HEK293 (cell line): ENCODE data around the gene CNPPD1.

Source experiments
- CTCF ChIA-PET: fragments of 350-600 bp; formaldehyde crosslinking; extraction: SDS; loops from one replicate; lab custom pipeline; 2021; ENCODE audit warnings: antibody characterized with exemption; lab: Yijun Ruan, JAX
- POLR2A ChIA-PET: fragments of 300-600 bp; formaldehyde crosslinking; extraction: SDS; loops from one replicate; lab custom pipeline; 2020; ENCODE audit warnings: antibody characterized with exemption, inconsistent platforms; lab: Yijun Ruan, JAX
- H3K27ac ChIP-seq: fragments of 200-500 bp; sonication (Bioruptor generic); 2 replicates; pipeline ENCODE4 v1.5.1; 2014; ENCODE audit warnings: low read depth, low read length, control low read depth, inconsistent platforms; ENCODE audit errors: extremely low read depth
- H3K36me3 ChIP-seq, 2 experiments: fragments of 200-500 bp in 1 of 2; sonication (Bioruptor generic) in 1 of 2; 1 replicate in 1 of 2; 2 replicates in 1 of 2; pipeline ENCODE4 v1.5.1; 2014 to 2017; ENCODE audit warnings: inconsistent platforms in 2 of 2, low read length in 2 of 2; ENCODE audit not compliant: control insufficient read depth in 2 of 2, insufficient read depth in 1 of 2
- H3K4me1 ChIP-seq: fragments of 200-500 bp; sonication (Bioruptor generic); 2 replicates; pipeline ENCODE4 v1.5.1; 2014; ENCODE audit warnings: mild to moderate bottlenecking, low read length, inconsistent platforms; ENCODE audit not compliant: control insufficient read depth, insufficient read depth
- H3K4me3 ChIP-seq: 2 replicates; pipeline ENCODE4 v1.5.1; 2011; ENCODE audit warnings: low read depth, mild to moderate bottlenecking, control low read depth, low read length, moderate library complexity
- H3K9me3 ChIP-seq: fragments of 200-500 bp; sonication (Bioruptor generic); 2 replicates; pipeline ENCODE4 v1.5.1; 2014; ENCODE audit warnings: low read depth, low read length, inconsistent platforms; ENCODE audit not compliant: control insufficient read depth, insufficient read depth
- GLI2 ChIP-seq: fragments of 450-650 bp; formaldehyde crosslinking; IDR thresholded peaks from 2 replicates; pipeline ENCODE4; 2017; ENCODE audit warnings: missing biosample characterization, missing genetic modification characterization, low read depth, borderline replicate concordance
- TCF7L2 ChIP-seq: IDR thresholded peaks from 2 replicates; pipeline ENCODE4 v1.6.1; 2011; ENCODE audit warnings: low read depth, mild to moderate bottlenecking, inconsistent platforms, low read length, moderate library complexity, borderline replicate concordance
- ZNF19 ChIP-seq: fragments of 450-650 bp; formaldehyde crosslinking; IDR thresholded peaks from 2 replicates; pipeline ENCODE4; 2016; ENCODE audit warnings: missing biosample characterization, missing genetic modification characterization, low read depth
- ZNF239 ChIP-seq: fragments of 450-650 bp; formaldehyde crosslinking; IDR thresholded peaks from 2 replicates; pipeline ENCODE4 v1.5.1; 2016; ENCODE audit warnings: missing biosample characterization, missing genetic modification characterization
- ZNF560 ChIP-seq: fragments of 450-650 bp; formaldehyde crosslinking; IDR thresholded peaks from 2 replicates; pipeline ENCODE4 v1.5.1; 2017; ENCODE audit warnings: missing biosample characterization, missing genetic modification characterization, borderline replicate concordance
- ZNF596 ChIP-seq: fragments of 450-650 bp; IDR thresholded peaks from 2 replicates; pipeline ENCODE4 v1.5.0; 2018; ENCODE audit warnings: missing biosample characterization, mild to moderate bottlenecking, missing genetic modification characterization, moderate library complexity
- ZNF654 ChIP-seq: fragments of 450-650 bp; formaldehyde crosslinking; IDR thresholded peaks from 2 replicates; pipeline ENCODE4 v1.5.1; 2016; ENCODE audit warnings: low read depth, missing biosample characterization, missing genetic modification characterization
- ZNF660 ChIP-seq: fragments of 450-650 bp; IDR thresholded peaks from 2 replicates; pipeline ENCODE4 v1.5.1; 2018; ENCODE audit warnings: missing biosample characterization, mild to moderate bottlenecking, missing genetic modification characterization
- ZNF830 ChIP-seq: fragments of 450-650 bp; IDR thresholded peaks from 2 replicates; pipeline ENCODE4 v1.5.0; 2018; ENCODE audit warnings: missing biosample characterization, missing genetic modification characterization, low read depth, mild to moderate bottlenecking, moderate library complexity
- TF ChIP-seq, protein P1 (sequence below): fragments of 450-650 bp; formaldehyde crosslinking; IDR thresholded peaks from 2 replicates; pipeline ENCODE4 v1.5.1; 2016; ENCODE audit warnings: missing biosample characterization, missing genetic modification characterization, borderline replicate concordance
- TF ChIP-seq, protein P2 (sequence below): fragments of 450-650 bp; formaldehyde crosslinking; IDR thresholded peaks from 2 replicates; pipeline ENCODE4 v1.5.1; 2016; ENCODE audit warnings: missing biosample characterization, missing genetic modification characterization
- TF ChIP-seq, protein P3 (sequence below): fragments of 450-650 bp; formaldehyde crosslinking; IDR thresholded peaks from 2 replicates; pipeline ENCODE4 v1.5.1; 2017; ENCODE audit warnings: missing biosample characterization, missing genetic modification characterization
- TF ChIP-seq, protein P4 (sequence below): fragments of 450-650 bp; formaldehyde crosslinking; IDR thresholded peaks from 2 replicates; pipeline ENCODE4; 2016; ENCODE audit warnings: missing biosample characterization, missing genetic modification characterization
- TF ChIP-seq, protein P5 (sequence below): fragments of 450-650 bp; formaldehyde crosslinking; IDR thresholded peaks from 2 replicates; pipeline ENCODE4 v1.5.1; 2016; ENCODE audit warnings: missing biosample characterization, missing genetic modification characterization, low read depth
- TF ChIP-seq, protein P6 (sequence below): fragments of 450-650 bp; formaldehyde crosslinking; IDR thresholded peaks from 2 replicates; pipeline ENCODE4 v1.5.1; 2016; ENCODE audit warnings: missing biosample characterization, missing genetic modification characterization

CNPPD1 gene

DNA sequence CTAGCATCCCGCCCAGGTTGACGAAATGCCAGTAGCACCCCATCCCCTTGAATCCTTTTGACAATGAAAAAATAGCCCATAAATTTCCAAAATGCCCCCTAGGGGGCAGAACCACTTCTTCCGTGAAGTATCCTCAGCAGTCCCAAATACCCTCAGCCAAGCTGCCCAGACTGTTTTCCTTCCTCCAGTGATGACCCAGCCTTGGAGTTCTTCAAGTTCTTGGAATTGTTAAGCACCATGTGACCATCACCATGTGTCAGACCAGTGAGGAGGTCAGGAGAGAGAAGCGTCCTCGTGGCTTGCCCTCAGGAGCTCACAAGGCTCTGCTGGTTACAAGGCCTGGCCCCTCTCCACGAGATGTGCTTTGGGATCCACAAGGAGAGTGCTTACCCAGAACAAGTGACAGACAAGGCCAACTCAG lies 5.5 kb downstream of the CNPPD1 start:
- TF ChIP-seq GLI2 (no peak), ZNF830 (tag by site-specific recombination) (no peak), TCF7L2 (no peak), ZNF596 (tag by site-specific recombination) (no peak), ZNF560 (tag by site-specific recombination) (no peak), ZNF660 (peak; percentile 84), ZNF239 (tag by site-specific recombination) (no peak), ZNF654 (tag by site-specific recombination) (peak; percentile 35; the same call in 1 of the 2 replicates), ZNF19 (tag by site-specific recombination) (no peak)
- TF ChIP-seq, protein P1, sequence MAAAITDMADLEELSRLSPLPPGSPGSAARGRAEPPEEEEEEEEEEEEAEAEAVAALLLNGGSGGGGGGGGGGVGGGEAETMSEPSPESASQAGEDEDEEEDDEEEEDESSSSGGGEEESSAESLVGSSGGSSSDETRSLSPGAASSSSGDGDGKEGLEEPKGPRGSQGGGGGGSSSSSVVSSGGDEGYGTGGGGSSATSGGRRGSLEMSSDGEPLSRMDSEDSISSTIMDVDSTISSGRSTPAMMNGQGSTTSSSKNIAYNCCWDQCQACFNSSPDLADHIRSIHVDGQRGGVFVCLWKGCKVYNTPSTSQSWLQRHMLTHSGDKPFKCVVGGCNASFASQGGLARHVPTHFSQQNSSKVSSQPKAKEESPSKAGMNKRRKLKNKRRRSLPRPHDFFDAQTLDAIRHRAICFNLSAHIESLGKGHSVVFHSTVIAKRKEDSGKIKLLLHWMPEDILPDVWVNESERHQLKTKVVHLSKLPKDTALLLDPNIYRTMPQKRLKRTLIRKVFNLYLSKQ (tag by site-specific recombination): no peak
- TF ChIP-seq, protein P2, sequence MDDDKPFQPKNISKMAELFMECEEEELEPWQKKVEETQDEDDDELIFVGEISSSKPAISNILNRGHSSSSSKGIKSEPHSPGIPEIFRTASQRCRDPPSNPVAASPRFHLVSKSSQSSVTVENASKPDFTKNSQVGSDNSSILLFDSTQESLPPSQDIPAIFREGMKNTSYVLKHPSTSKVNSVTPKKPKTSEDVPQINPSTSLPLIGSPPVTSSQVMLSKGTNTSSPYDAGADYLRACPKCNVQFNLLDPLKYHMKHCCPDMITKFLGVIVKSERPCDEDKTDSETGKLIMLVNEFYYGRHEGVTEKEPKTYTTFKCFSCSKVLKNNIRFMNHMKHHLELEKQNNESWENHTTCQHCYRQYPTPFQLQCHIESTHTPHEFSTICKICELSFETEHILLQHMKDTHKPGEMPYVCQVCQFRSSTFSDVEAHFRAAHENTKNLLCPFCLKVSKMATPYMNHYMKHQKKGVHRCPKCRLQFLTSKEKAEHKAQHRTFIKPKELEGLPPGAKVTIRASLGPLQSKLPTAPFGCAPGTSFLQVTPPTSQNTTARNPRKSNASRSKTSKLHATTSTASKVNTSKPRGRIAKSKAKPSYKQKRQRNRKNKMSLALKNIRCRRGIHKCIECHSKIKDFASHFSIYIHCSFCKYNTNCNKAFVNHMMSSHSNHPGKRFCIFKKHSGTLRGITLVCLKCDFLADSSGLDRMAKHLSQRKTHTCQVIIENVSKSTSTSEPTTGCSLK (tag by site-specific recombination): no peak
- TF ChIP-seq, protein P3, sequence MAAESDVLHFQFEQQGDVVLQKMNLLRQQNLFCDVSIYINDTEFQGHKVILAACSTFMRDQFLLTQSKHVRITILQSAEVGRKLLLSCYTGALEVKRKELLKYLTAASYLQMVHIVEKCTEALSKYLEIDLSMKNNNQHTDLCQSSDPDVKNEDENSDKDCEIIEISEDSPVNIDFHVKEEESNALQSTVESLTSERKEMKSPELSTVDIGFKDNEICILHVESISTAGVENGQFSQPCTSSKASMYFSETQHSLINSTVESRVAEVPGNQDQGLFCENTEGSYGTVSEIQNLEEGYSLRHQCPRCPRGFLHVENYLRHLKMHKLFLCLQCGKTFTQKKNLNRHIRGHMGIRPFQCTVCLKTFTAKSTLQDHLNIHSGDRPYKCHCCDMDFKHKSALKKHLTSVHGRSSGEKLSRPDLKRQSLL (tag by site-specific recombination): no peak
- TF ChIP-seq, protein P4, sequence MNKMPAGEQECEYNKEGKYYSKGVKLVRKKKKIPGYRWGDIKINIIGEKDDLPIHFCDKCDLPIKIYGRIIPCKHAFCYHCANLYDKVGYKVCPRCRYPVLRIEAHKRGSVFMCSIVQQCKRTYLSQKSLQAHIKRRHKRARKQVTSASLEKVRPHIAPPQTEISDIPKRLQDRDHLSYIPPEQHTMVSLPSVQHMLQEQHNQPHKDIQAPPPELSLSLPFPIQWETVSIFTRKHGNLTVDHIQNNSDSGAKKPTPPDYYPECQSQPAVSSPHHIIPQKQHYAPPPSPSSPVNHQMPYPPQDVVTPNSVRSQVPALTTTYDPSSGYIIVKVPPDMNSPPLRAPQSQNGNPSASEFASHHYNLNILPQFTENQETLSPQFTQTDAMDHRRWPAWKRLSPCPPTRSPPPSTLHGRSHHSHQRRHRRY (tag by site-specific recombination): no peak
- TF ChIP-seq, protein P5, sequence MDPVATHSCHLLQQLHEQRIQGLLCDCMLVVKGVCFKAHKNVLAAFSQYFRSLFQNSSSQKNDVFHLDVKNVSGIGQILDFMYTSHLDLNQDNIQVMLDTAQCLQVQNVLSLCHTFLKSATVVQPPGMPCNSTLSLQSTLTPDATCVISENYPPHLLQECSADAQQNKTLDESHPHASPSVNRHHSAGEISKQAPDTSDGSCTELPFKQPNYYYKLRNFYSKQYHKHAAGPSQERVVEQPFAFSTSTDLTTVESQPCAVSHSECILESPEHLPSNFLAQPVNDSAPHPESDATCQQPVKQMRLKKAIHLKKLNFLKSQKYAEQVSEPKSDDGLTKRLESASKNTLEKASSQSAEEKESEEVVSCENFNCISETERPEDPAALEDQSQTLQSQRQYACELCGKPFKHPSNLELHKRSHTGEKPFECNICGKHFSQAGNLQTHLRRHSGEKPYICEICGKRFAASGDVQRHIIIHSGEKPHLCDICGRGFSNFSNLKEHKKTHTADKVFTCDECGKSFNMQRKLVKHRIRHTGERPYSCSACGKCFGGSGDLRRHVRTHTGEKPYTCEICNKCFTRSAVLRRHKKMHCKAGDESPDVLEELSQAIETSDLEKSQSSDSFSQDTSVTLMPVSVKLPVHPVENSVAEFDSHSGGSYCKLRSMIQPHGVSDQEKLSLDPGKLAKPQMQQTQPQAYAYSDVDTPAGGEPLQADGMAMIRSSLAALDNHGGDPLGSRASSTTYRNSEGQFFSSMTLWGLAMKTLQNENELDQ (tag by site-specific recombination): no peak
- TF ChIP-seq, protein P6, sequence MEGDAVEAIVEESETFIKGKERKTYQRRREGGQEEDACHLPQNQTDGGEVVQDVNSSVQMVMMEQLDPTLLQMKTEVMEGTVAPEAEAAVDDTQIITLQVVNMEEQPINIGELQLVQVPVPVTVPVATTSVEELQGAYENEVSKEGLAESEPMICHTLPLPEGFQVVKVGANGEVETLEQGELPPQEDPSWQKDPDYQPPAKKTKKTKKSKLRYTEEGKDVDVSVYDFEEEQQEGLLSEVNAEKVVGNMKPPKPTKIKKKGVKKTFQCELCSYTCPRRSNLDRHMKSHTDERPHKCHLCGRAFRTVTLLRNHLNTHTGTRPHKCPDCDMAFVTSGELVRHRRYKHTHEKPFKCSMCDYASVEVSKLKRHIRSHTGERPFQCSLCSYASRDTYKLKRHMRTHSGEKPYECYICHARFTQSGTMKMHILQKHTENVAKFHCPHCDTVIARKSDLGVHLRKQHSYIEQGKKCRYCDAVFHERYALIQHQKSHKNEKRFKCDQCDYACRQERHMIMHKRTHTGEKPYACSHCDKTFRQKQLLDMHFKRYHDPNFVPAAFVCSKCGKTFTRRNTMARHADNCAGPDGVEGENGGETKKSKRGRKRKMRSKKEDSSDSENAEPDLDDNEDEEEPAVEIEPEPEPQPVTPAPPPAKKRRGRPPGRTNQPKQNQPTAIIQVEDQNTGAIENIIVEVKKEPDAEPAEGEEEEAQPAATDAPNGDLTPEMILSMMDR: peak; percentile 28; the same call in 1 of the 2 replicates
- Histone ChIP-seq H3K9me3 (no peaks in the 10 kb centered on the region), H3K36me3 (peaks cover 4 to 36% of the 10 kb centered on the region in 2 experiments; a peak in 2 of 3 replicates), H3K4me1 (0 out of 2 replicates have a peak, but pooled peaks cover 4% of the 10 kb centered on the region), H3K27ac (no peak overlapping the region), H3K4me3 (no peak overlapping the region)
- ChIA-PET CTCF (interaction anchor here (0.6 to 8.4 kb wide), 27 partner anchors 9 to 1201 kb away, joined by 3 to 101 read pairs (median 4); partner anchors contain the start of genes ABCB6, ANKZF1 and NHEJ1), POLR2A (interaction anchor here (0.9 to 1.1 kb wide), 2 partner anchors 35 to 58 kb away, joined by 3 to 4 read pairs; partner anchors contain the start of genes ANKZF1, ATG9A and ZFAND2B)
